Natural killer cell (primary cell): ENCODE measurements around the gene PROCR. TPM values are rescaled to one million over a fixed set of nuclear protein-coding genes. Genes with fewer than 3 reads are reported as not detected.
"Not testable (repeated sequence)": the region's sequence is repeated elsewhere in the genome, so short reads cannot be mapped to it uniquely, and the experiment has no call there.

Experiments used
- ATAC-seq, 3 donors: fragments of 150-1000 bp in 2 of 3; fragments of 200-7000 bp in 1 of 3; cut with Tn5 transposase; 1 replicate in 1 of 3; 2 replicates in 2 of 3; pipeline ENCODE4 v1.10.0; 2021; ENCODE audit warnings: mild to moderate bottlenecking in 2 of 3, moderate library complexity in 2 of 3
- DNase-seq, 2 donors: peaks; one replicate each; pipeline versions ENCODE4 v3.0.0 to v3.0.0-alpha.2; 2013 to 2021; ENCODE audit warnings: mixed read lengths in 1 of 2
- H3K27ac ChIP-seq: one replicate; pipeline ENCODE4 v1.5.1; 2013; ENCODE audit warnings: mild to moderate bottlenecking, low read length
- H3K27me3 ChIP-seq: one replicate; pipeline ENCODE4 v1.6.1; 2013; ENCODE audit warnings: low read length; ENCODE audit not compliant: control insufficient read depth, insufficient read depth
- H3K36me3 ChIP-seq: one replicate; pipeline ENCODE4 v1.6.1; 2013; ENCODE audit warnings: low read length; ENCODE audit not compliant: control insufficient read depth, insufficient read depth
- H3K4me1 ChIP-seq: one replicate; pipeline ENCODE4 v1.6.1; 2013; ENCODE audit warnings: low read length; ENCODE audit not compliant: control insufficient read depth, insufficient read depth
- H3K4me3 ChIP-seq: one replicate; pipeline ENCODE4 v1.5.1; 2013; ENCODE audit warnings: low read length
- H3K9me3 ChIP-seq: one replicate; pipeline ENCODE4 v1.6.1; 2013; ENCODE audit warnings: low read length; ENCODE audit not compliant: control insufficient read depth, insufficient read depth
- H3K27ac Mint-ChIP-seq, 2 donors: one replicate each; pipeline ENCODE4 v1.8.0; 2022; ENCODE audit warnings: mild to moderate bottlenecking in 2 of 2, mixed read lengths in 2 of 2, moderate library complexity in 1 of 2
- H3K27me3 Mint-ChIP-seq, 2 donors: one replicate each; pipeline ENCODE4 v1.8.0; 2022; ENCODE audit warnings: low read depth in 2 of 2, mixed read lengths in 2 of 2
- H3K36me3 Mint-ChIP-seq: one replicate; pipeline ENCODE4 v1.8.0; 2022; ENCODE audit warnings: mixed read lengths
- H3K4me1 Mint-ChIP-seq, 2 donors: one replicate each; pipeline ENCODE4 v1.8.0; 2022; ENCODE audit warnings: mixed read lengths in 2 of 2
- H3K4me3 Mint-ChIP-seq: one replicate; pipeline ENCODE4 v1.8.0; 2022; ENCODE audit warnings: mild to moderate bottlenecking, moderate library complexity, mixed read lengths
- H3K9me3 Mint-ChIP-seq, 2 donors: one replicate each; pipeline ENCODE4 v1.8.0; 2022; ENCODE audit warnings: mixed read lengths in 2 of 2
- CTCF ChIP-seq: fragments of 200-600 bp; IDR thresholded peaks from one replicate; pipeline ENCODE4 v1.8.0; 2022; ENCODE audit warnings: antibody characterized with exemption
- WGBS: methylation state at CpG from one replicate; pipeline ENCODE4 v1.1.7; 2013; ENCODE audit warnings: missing lambda C conversion rate; ENCODE audit not compliant: insufficient coverage; 5-methylcytosine and 5-hydroxymethylcytosine counted together
- intact Hi-C: fragments of 100-400 bp; cut with micrococcal nuclease; formaldehyde crosslinking; loops from one replicate; pipeline ENCODE4 v1.14.2; 2022
- total RNA-seq, 4 donors: library from RNA; stranded (reverse); fragments of 120-200 nt in 1 of 4; gene quantifications; one replicate each; pipeline versions ENCODE4 v1.2.3 to v1.2.4, GENCODE V29; 2013 to 2022

Gene PROCR
- total RNA-seq, 3 donors from 2014 or later (not counting 1 experiment from before 2014, with no cell fraction given), result 6.4 to 9.3 (median 6.4) TPM

GRCh38 chr20:35145141-35145564 is 26.7 kb upstream of the PROCR start:
- Mint-ChIP-seq H3K4me1 (peaks cover 33 to 42% of the 10 kb centered on the region in 2 donors), H3K27me3 (no peaks in the 10 kb centered on the region), H3K4me3 (peak overlapping the region; percentile 76), H3K9me3 (no peaks in the 10 kb centered on the region), H3K27ac (peak overlapping the region; percentile 57 to 94), H3K36me3 (peaks cover 12% of the 10 kb centered on the region)
- 91% methylated on average over 1 of the region's 2 CpGs for WGBS
- H3K27me3 ChIP-seq, result no peaks in the 10 kb centered on the region
- intact Hi-C loops, result loop anchor here (1.0 to 10.0 kb wide), 4 partner anchors 52 to 300 kb away; partner anchors contain the start of gene TRPC4AP
- peak overlapping the region; percentile 39 for H3K27ac ChIP-seq
- H3K4me3 ChIP-seq, result no peak overlapping the region
- peaks cover 21% of the 10 kb centered on the region for H3K4me1 ChIP-seq
- ATAC-seq, result peak; percentile 55 to 71 (median 62)
- peak in 1 of 2 donors; percentile 82 for DNase-seq
- H3K9me3 ChIP-seq, result no peaks in the 10 kb centered on the region
- peak; percentile 82 for TF ChIP-seq CTCF
- H3K36me3 ChIP-seq, result peaks cover 24% of the 10 kb centered on the region

- Mint-ChIP-seq H3K4me1 (peaks cover 24 to 36% of the 10 kb centered on the region in 2 donors), H3K27me3 (no peaks in the 10 kb centered on the region), H3K27ac (peak overlapping the region; percentile 93 to 94), H3K4me3 (peak overlapping the region; percentile 93), H3K36me3 (peaks cover 2% of the 10 kb centered on the region), H3K9me3 (no peaks in the 10 kb centered on the region)
- Histone ChIP-seq H3K36me3 (peaks cover 17% of the 10 kb centered on the region), H3K4me1 (peaks cover 21% of the 10 kb centered on the region), H3K9me3 (no peaks in the 10 kb centered on the region), H3K27ac (peak overlapping the region; percentile 46), H3K27me3 (no peaks in the 10 kb centered on the region), H3K4me3 (peak overlapping the region; percentile 68)
- no peak for TF ChIP-seq CTCF
- no peak for ATAC-seq
- 6% methylated on average over 23 of the region's 23 CpGs for WGBS
- DNase-seq, result peak in 1 of 2 donors; percentile 21
- intact Hi-C loops, result loop anchor here (10.0 kb wide), 1 partner anchor 298 kb away; no protein-coding TSS in a partner anchor
Observed at GRCh38 chr20:35146299-35146919, 25.5 kb upstream of the PROCR start.

- Histone ChIP-seq H3K9me3 (no peaks in the 10 kb centered on the region), H3K4me3 (peak within 1 kb of the TSS; percentile 68), H3K4me1 (peaks cover 21% of the 10 kb centered on the region), H3K36me3 (peaks cover 11% of the 10 kb centered on the region), H3K27me3 (no peaks in the 10 kb centered on the region), H3K27ac (peak within 1 kb of the TSS; percentile 46)
- H3K4me1 Mint-ChIP-seq, result peaks cover 22 to 36% of the 10 kb centered on the region in 2 donors
- intact Hi-C loops, result loop anchor here (10.0 kb wide), 1 partner anchor 298 kb away; no protein-coding TSS in a partner anchor
- ATAC-seq (peak; percentile 88 to 94 (median 91)), DNase-seq (peak; percentile 89 to 98)
- H3K27ac Mint-ChIP-seq, result peak within 1 kb of the TSS; percentile 93 to 94
- H3K9me3 Mint-ChIP-seq, result no peaks in the 10 kb centered on the region
- no peak for TF ChIP-seq CTCF
- H3K27me3 Mint-ChIP-seq, result no peaks in the 10 kb centered on the region
- H3K4me3 Mint-ChIP-seq, result peak within 1 kb of the TSS; percentile 93
- no peaks in the 10 kb centered on the region for H3K36me3 Mint-ChIP-seq
- WGBS, result 0% methylated on average over 42 of the region's 42 CpGs
Observed at GRCh38 chr20:35146920-35147574, 24.8 kb upstream of the PROCR start, which contains the start of gene EDEM2. EDEM2 (minus strand) TSS chr20:35147336; CDS start chr20:35147258, 78 bp downstream.

- H3K27me3 Mint-ChIP-seq, H3K9me3 Mint-ChIP-seq, H3K27me3 ChIP-seq, H3K36me3 Mint-ChIP-seq, H3K9me3 ChIP-seq, H3K36me3 ChIP-seq: not testable (repeated sequence)
- DNase-seq, result peak in 1 of 2 donors; percentile 18
- intact Hi-C loops, result loop anchor here (10.0 kb wide), 1 partner anchor 297 kb away; no protein-coding TSS in a partner anchor
- under 1% methylated on average over 12 of the region's 19 CpGs for WGBS
- H3K4me3 Mint-ChIP-seq, result peak overlapping the region; percentile 93
- ATAC-seq, result peak in 2 of 3 donors; percentile 27 to 29
- H3K4me1 Mint-ChIP-seq, result peaks cover 22 to 36% of the 10 kb centered on the region in 2 donors
- Histone ChIP-seq H3K27ac (peak overlapping the region; percentile 46), H3K4me3 (peak overlapping the region; percentile 68), H3K4me1 (peaks cover 21% of the 10 kb centered on the region)
- H3K27ac Mint-ChIP-seq, result peak overlapping the region; percentile 93 to 94
Observed at GRCh38 chr20:35147575-35148071, 24.2 kb upstream of the PROCR start.
